Coronary artery (tissue), 2 donors: ENCODE results near the gene E2F2.

Source experiments
- DNase-seq: peaks from one replicate; pipeline ENCODE4 v3.0.0-alpha.2; 2017; ENCODE audit warnings: low spot score
- H3K27ac ChIP-seq, 2 donors: fragments of 200-600 bp; sonication (generic); one replicate each; pipeline ENCODE4 v1.5.1; 2016 to 2019
- H3K4me3 ChIP-seq: fragments of 200-600 bp; sonication (generic); 2 replicates; pipeline ENCODE4 v1.5.1; 2016; ENCODE audit warnings: mild to moderate bottlenecking, moderate library complexity
- CTCF ChIP-seq: fragments of 200-600 bp; sonication (generic); IDR thresholded peaks from one replicate; pipeline ENCODE4 v1.5.1; 2019; ENCODE audit warnings: antibody characterized with exemption

E2F2 gene

DNA sequence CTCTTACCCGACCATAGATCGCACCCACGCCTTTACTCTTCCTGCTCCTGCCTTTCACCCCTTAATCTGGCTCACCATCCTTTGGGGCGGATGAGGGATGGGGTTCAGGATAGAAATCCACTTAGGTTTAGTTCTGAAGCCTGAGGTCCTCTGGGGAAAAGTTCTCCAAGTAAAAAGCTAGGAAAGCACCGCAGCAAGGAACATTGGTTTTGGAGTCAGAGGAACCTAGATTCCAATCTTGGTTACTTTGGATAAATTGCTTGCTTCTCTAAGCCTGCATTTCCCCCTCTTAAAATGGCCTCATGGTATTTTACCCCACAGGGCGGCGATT, 46.1 kb downstream of the E2F2 start:
- no peak for TF ChIP-seq CTCF
- DNase-seq: no peak
- Histone ChIP-seq H3K27ac (peak overlapping the region in 1 of 2 donors; percentile 96), H3K4me3 (peak overlapping the region; percentile 99)

- no peak for TF ChIP-seq CTCF
- H3K4me3 ChIP-seq: peak overlapping the region; percentile 99
- DNase-seq: peak; percentile 95
- peak overlapping the region; percentile 70 to 96 for H3K27ac ChIP-seq
Measured at GRCh38 chr1:23484253-23485001, 46.6 kb downstream of the E2F2 start.

GRCh38 chr1:23483321-23484252, 47.4 kb downstream of the E2F2 start, which contains the start of gene ASAP3:
TSS of gene ASAP3 (minus strand) at chr1:23484179. CDS start at chr1:23484133, 46 bp downstream.
- peak within 1 kb of the TSS; percentile 99 for H3K4me3 ChIP-seq
- peak within 1 kb of the TSS; percentile 70 to 96 for H3K27ac ChIP-seq
- no peak for TF ChIP-seq CTCF
- peak; percentile 77 for DNase-seq

DNA sequence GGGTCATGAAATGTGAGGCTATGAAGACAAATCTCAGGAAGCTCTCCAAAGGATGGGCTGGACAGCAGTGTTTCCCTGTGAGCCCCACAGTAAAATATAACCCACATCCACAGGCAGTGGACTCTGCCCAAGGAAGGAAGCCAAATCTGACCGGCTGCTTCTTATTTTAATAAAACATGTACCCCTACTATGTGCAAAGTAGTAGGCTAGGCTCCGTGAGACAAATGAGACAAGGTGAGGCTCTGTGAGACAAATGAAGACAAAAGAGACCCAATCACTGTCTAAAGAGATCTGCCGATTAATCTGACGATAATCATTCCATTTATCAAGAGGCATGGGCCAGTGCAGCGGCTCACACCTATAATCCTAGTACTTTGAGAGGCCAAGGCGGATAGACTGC, 49.1 kb downstream of the E2F2 start:
- Histone ChIP-seq H3K27ac (no peak overlapping the region), H3K4me3 (no peak overlapping the region)
- no peak for TF ChIP-seq CTCF
- no peak for DNase-seq

GRCh38 chr1:23481026-23481597, 49.9 kb downstream of the E2F2 start:
- DNase-seq: no peak
- Histone ChIP-seq H3K4me3 (no peak overlapping the region), H3K27ac (peak overlapping the region in 1 of 2 donors; percentile 3)
- no peak for TF ChIP-seq CTCF

DNA sequence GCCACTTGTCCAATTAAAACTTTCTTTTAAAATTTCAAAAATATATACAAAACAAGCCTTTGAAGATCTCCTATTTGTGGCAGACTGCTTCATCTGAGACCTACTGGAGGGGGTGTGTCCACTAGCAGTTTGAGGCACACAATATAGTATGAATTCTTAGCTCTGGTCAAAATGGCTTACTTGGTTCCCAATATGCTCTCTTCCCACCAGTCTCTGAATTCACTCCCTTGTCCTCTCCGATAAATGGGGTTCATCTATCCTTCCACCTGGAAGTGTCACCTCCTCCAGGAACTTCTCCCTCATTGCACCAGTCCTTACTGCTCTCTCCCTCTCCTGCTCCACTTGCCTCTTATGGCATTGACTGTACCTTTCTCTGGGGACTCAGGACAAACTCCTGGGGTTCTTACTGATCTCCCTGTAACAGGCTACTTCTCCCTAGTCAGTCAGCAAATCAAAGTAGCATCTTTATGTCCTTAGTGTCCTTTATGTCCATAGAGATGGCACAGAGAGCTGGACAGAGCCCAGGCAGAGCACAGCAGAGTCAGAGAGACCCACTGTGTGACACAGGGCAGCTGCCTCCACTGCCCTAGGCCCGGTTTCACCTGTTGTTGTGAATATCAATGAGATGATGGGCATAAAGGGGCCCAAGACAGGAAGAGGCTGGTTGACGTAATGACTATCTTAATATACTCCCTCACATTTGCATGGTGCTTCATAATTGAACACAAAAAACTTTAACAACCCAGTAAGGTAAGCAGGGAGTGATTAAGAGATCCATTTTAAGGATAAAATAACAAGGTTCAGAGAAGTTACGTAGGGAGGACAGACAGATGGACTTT, 50.6 kb downstream of the E2F2 start:
- H3K27ac ChIP-seq: peak overlapping the region in 1 of 2 donors; percentile 3
- TF ChIP-seq CTCF: no peak
- no peak overlapping the region for H3K4me3 ChIP-seq
- no peak for DNase-seq
